ENCODE data around the gene XPOT.

XPOT gene

GRCh38 chr12:64466178-64466577, 62.0 kb downstream of the XPOT start:
- no peak for DNase-seq (ENCODE audit: low read depth)

- DNase-seq (ENCODE audit: low read depth), result no peak
These were observed 64.8 kb downstream of the XPOT start for GRCh38 chr12:64468966-64469365.

GRCh38 chr12:64469455-64470142, 65.4 kb downstream of the XPOT start:
- DNase-seq (ENCODE audit: low read depth), result no peak

- no peak for DNase-seq (ENCODE audit: low read depth)
These were observed 66.3 kb downstream of the XPOT start for GRCh38 chr12:64470495-64470894.

GRCh38 chr12:64473176-64473575, 69.0 kb downstream of the XPOT start:
- DNase-seq (ENCODE audit: low read depth), result no peak

- no peak for DNase-seq (ENCODE audit: low read depth)
These were observed 71.3 kb downstream of the XPOT start for GRCh38 chr12:64475518-64475917.

- DNase-seq (ENCODE audit: low read depth), result no peak
These were observed 72.7 kb downstream of the XPOT start for GRCh38 chr12:64476844-64477243.

- no peak for DNase-seq (ENCODE audit: low read depth)
These were observed 74.5 kb downstream of the XPOT start for GRCh38 chr12:64478661-64479060.

GRCh38 chr12:64480148-64480547, 76.0 kb downstream of the XPOT start:
- DNase-seq (ENCODE audit: low read depth), result no peak

GRCh38 chr12:64486657-64487056, 82.5 kb downstream of the XPOT start:
- no peak for DNase-seq (ENCODE audit: low read depth)

- DNase-seq (ENCODE audit: low read depth), result no peak
These were observed 87.5 kb downstream of the XPOT start for GRCh38 chr12:64491718-64492117.

GRCh38 chr12:64493513-64493912, 89.3 kb downstream of the XPOT start:
- no peak for DNase-seq (ENCODE audit: low read depth)

GRCh38 chr12:64494998-64495729, 91.0 kb downstream of the XPOT start:
- DNase-seq (ENCODE audit: low read depth), result no peak

GRCh38 chr12:64496839-64497400, 92.7 kb downstream of the XPOT start:
- no peak for DNase-seq (ENCODE audit: low read depth)

GRCh38 chr12:64497484-64497883, 93.3 kb downstream of the XPOT start:
- DNase-seq (ENCODE audit: low read depth), result no peak

- DNase-seq (ENCODE audit: low read depth), result no peak
These were observed 93.7 kb downstream of the XPOT start for GRCh38 chr12:64497903-64498302.

GRCh38 chr12:64500394-64500793, 96.2 kb downstream of the XPOT start:
- DNase-seq (ENCODE audit: low read depth), result no peak

Data from fibroblast of the conjunctiva (primary cell).